ENCODE results near the gene GP1BA.

DNA sequence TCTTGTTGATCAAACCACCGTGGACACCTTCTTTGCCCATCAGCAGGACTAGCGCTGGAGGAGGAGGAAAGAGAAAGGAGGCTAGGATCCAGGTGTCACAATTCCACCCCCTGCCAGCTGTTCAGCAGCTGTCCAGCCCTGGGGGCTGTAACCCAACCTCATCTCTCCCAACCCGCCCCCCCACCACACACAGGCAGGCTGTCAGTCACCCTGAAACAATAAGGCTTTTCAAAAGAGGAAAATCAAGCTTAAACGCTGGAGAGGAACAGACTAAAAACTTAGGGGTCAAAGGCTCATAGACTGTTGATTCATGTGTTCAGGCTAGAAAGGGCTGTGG, 13.8 kb downstream of the GP1BA start:
- TF ChIP-seq, protein P1, sequence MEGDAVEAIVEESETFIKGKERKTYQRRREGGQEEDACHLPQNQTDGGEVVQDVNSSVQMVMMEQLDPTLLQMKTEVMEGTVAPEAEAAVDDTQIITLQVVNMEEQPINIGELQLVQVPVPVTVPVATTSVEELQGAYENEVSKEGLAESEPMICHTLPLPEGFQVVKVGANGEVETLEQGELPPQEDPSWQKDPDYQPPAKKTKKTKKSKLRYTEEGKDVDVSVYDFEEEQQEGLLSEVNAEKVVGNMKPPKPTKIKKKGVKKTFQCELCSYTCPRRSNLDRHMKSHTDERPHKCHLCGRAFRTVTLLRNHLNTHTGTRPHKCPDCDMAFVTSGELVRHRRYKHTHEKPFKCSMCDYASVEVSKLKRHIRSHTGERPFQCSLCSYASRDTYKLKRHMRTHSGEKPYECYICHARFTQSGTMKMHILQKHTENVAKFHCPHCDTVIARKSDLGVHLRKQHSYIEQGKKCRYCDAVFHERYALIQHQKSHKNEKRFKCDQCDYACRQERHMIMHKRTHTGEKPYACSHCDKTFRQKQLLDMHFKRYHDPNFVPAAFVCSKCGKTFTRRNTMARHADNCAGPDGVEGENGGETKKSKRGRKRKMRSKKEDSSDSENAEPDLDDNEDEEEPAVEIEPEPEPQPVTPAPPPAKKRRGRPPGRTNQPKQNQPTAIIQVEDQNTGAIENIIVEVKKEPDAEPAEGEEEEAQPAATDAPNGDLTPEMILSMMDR (IDR thresholded peaks at IDR 0.05; ENCODE audit: low read depth, low read length, missing input control): no peak
- no peak for TF ChIP-seq YY1 (IDR thresholded peaks at IDR 0.05)
- no peak for TF ChIP-seq JUND (IDR thresholded peaks at IDR 0.05)
- TF ChIP-seq SP1 (IDR thresholded peaks at IDR 0.05): no peak
- no peak for TF ChIP-seq GABPA (IDR thresholded peaks at IDR 0.05 in 1 of 2, conservative IDR thresholded peaks at IDR 0.05 in 1 of 2)
- TF ChIP-seq, protein P2, sequence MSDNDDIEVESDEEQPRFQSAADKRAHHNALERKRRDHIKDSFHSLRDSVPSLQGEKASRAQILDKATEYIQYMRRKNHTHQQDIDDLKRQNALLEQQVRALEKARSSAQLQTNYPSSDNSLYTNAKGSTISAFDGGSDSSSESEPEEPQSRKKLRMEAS (IDR thresholded peaks at IDR 0.05): no peak
- TF ChIP-seq HNF4G (IDR thresholded peaks at IDR 0.05): no peak
- no peak for TF ChIP-seq RAD21 (IDR thresholded peaks at IDR 0.05)
- no peak for TF ChIP-seq NR2F2 (IDR thresholded peaks at IDR 0.05)
- TF ChIP-seq EGR1 (IDR thresholded peaks at IDR 0.05; ENCODE audit: low read depth in 2 of 2): no peak
- TF ChIP-seq FOXA1 (IDR thresholded peaks at IDR 0.05): no peak
- TF ChIP-seq, protein P3, sequence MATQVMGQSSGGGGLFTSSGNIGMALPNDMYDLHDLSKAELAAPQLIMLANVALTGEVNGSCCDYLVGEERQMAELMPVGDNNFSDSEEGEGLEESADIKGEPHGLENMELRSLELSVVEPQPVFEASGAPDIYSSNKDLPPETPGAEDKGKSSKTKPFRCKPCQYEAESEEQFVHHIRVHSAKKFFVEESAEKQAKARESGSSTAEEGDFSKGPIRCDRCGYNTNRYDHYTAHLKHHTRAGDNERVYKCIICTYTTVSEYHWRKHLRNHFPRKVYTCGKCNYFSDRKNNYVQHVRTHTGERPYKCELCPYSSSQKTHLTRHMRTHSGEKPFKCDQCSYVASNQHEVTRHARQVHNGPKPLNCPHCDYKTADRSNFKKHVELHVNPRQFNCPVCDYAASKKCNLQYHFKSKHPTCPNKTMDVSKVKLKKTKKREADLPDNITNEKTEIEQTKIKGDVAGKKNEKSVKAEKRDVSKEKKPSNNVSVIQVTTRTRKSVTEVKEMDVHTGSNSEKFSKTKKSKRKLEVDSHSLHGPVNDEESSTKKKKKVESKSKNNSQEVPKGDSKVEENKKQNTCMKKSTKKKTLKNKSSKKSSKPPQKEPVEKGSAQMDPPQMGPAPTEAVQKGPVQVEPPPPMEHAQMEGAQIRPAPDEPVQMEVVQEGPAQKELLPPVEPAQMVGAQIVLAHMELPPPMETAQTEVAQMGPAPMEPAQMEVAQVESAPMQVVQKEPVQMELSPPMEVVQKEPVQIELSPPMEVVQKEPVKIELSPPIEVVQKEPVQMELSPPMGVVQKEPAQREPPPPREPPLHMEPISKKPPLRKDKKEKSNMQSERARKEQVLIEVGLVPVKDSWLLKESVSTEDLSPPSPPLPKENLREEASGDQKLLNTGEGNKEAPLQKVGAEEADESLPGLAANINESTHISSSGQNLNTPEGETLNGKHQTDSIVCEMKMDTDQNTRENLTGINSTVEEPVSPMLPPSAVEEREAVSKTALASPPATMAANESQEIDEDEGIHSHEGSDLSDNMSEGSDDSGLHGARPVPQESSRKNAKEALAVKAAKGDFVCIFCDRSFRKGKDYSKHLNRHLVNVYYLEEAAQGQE (IDR thresholded peaks at IDR 0.05): no peak
